GM19395 (cell line): ENCODE results near the gene TFDP3.

Experiments used
- ATAC-seq: cut with Tn5 transposase; IDR thresholded peaks from one replicate; pipeline ENCODE4 v1.9.1; 2021; ENCODE audit warnings: mild to moderate bottlenecking, moderate library complexity; ENCODE audit not compliant: unreplicated experiment

The TFDP3 gene

DNA sequence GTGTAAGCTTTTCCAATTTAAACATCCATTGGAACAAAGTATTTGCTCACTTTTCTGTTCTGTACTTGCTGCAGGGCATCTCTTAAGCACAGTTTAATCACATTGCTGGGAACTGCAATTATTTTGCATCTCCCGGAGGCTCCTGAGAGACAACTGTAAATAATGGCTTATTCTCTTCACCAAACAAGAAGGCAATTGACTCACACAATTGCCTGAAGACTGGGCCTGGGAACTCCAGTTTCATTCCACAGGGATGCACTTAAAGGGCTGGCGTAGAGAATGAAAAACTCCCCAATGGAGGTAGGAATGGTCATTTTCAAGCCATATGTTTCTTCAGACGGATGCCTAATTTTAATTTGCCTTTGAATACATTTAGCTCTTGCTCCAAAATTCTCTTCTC lies 29.5 kb downstream of the TFDP3 start:
- no peak for ATAC-seq

DNA sequence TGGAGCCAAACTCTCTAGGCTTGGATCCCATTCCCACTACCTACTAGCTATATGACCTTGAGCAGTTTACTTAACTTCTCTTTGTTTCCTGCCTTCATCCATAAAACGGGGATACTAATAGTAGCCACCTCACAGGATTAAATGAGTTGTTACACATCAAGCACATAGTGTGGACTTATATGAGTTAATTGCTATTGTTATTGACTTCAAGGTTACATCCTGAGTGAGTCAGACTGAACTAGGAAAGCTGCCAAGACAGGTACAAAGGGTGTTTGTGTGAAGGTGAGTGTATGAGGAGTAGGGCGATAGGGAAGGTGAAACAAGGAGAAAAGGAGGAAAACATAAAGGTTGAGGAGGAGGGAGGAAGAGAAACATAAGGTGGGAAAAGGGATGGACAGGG lies 32.2 kb downstream of the TFDP3 start:
- no peak for ATAC-seq

DNA sequence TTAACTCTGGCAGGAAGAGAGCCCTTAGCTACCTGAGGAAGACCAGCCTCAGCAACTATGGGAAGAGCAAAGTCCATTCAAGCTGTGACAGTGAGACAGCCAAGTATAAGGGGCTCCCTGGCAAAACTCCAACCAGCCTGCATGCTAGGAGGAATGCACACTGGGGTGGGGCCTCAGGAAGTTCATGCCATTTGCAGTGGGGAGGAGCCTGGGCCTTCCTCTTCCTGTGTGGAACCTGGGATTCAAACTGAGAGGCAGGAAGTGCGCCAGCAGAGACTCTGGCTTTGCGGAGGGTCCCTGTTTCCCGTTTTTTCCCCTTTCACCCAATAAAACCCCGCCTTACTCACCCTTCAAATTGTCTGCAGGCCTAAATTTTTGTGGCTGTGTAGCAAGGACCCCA lies 33.0 kb downstream of the TFDP3 start:
- no peak for ATAC-seq

DNA sequence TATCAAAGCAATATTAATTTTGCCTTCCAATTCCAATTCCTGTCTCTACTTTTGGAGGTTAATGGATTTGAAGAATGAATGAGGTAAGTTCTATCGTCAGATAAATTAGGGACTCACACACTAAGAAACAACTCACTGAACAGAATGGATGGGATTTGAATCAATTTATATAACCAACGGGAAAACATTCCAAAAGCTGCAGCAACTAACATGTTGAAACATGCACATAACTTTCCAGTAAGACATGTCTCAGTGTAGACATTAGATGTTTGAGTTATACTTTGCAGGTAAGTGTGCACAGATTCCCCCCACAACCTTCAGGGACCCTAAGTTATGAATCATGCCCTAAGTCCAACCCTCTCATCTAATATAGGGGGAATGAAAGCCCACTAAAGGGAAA lies 34.3 kb downstream of the TFDP3 start:
- ATAC-seq, result no peak

DNA sequence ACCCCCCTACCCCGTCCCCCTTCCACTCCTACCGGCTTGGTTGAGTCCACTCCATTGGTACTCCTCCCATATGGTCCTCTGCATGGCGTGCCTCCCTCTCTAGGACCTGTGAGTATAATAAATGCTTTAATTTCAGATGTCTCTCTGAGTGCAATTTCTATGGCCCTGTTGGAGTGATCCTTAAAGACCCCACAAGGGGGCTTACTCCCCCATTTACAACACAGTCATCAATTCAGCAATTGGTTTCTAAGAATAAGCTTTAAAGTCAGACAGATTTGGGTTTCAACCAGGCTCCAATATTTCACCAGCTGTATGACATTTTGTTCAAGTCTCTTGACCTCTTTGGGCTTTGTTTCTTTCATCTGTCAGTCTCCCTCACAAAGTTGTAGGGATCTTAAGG lies 38.7 kb downstream of the TFDP3 start:
- ATAC-seq, result no peak

DNA sequence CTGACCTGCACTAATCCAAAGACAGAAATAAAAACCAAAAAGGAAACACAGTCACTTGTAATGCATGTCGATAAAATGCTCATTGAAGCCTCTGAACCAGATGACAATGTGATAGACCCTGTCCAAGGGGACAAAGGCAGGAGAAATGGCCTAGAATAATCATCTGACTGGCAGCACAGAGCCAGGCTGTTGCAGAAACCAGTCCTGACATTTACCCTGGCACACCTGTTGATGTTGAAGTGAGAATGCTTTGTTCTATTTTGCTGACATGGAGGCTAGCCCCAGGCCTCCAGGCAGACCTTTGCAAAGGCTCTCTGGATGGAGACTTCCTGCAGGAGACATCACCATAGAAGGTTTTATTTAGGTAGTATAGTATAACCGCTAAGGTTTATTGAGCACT lies 41.0 kb downstream of the TFDP3 start:
- ATAC-seq, result no peak

DNA sequence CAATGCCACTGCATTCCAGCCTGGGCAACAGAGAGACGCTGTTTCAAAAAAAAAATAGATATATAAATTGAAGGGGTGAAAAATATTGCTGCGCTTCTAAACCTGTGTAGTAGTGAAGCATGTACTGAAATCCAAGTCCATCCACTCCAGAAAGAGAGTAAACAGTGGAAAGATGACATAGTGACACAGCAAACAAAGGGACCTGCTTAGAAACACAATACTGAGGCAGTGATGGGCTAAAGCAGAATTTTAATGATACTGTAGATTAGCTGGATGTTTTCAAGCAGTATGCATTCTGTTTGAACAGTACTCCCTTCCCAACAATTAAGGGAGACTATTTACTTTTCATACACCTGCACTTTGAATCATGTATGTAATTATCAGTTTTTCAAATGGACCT lies 42.5 kb downstream of the TFDP3 start:
- no peak for ATAC-seq

DNA sequence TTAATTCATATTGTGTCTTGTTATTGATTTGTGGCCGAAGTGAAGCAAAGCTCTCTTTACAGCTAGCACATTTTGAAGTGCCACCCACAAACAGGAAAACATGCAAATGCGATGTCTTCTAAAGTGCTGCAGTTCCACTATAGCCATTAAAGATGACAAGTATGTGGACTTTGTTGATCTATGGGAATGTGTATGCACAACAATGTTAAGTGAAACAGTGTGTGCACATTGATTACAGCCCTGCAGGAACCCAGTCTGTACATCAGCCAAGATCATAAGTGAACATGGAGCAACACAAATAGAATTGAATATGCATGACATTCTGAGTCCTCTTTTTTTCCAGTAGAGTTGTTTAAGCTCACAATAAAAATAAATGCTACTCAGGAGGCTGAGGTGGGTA lies 43.0 kb downstream of the TFDP3 start:
- no peak for ATAC-seq

DNA sequence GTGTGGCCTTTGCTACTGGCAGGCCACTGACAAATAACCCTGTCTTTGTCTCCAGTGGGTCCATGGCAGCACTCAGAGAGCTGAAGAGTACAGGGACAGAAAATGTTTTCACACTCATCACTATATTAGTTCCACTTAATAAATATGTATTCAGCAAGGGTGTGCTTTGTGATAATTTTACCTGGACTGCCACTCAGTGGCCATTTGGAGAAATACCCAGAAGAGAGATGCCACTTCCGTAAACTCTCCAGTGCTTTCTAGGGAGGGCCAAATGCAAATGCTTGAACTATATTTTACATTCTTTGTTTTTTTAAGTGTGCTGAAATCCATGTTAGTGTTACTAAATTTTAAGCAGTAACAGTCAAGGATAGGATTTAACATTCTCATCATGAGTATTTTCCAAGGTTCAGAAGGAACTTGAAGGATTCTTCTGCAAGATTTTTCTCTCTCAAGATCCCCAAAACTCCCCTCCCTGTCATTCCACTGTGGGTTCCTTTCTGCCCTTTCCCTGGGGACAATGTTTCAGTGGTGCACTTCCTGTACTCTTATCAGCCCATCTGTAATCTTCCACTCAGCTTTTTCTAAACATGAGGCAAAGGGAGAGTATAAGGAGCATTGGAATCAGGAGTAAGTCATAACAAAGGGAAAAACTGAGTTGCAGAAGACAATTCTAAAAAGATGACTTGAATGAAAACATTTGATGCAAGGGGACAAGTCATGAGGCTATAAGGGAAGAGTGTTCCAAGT lies 46.0 kb downstream of the TFDP3 start:
- no peak for ATAC-seq
